ENCODE measurements around the gene UBE2D3. TPM values are rescaled to one million over a fixed set of nuclear protein-coding genes. Genes with fewer than 3 reads are reported as not detected.

The UBE2D3 gene
- polyA plus RNA-seq, 1 donor from 2014 or later: 373 TPM

DNA sequence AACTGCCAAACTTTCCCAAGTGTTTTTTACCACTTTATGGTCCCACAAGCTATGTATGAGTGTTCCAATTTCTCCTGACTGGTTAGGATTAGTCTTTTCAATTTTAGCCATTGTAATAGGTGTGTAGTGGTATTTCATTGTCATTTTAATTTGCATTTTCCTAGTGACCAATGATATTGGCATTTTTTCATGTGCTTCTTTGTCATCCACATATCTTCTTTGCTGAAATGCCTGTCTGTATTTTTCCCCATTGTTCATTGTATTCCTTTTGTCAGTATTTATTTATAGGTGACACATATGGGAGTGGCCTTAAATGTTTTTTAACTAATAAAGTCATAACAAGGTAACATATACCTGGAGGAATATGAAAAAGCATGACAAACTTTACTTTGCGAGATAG lies 9.2 kb upstream of the UBE2D3 start:
- Histone ChIP-seq H3K36me3 (ENCODE audit: insufficient read depth, low read length) (no peaks in the 10 kb centered on the region), H3K4me2 (ENCODE audit: low read length) (no peak overlapping the region), H2AFZ (ENCODE audit: low read depth, low read length) (no peak overlapping the region), H3F3A (ENCODE audit: insufficient read depth, low read length, poor library complexity, severe bottlenecking) (no peaks in the 10 kb centered on the region), H3K79me2 (replicated peaks; ENCODE audit: insufficient read depth, low read length) (no peaks in the 10 kb centered on the region), H3K9me2 (ENCODE audit: insufficient read depth, low read length) (no peaks in the 10 kb centered on the region), H3K27ac (ENCODE audit: low read length) (no peak overlapping the region), H3K9me3 (ENCODE audit: low read length) (no peaks in the 10 kb centered on the region), H4K20me1 (ENCODE audit: insufficient read depth) (no peaks in the 10 kb centered on the region), H3K27me3 (ENCODE audit: insufficient read depth, low read depth, low read length) (no peaks in the 10 kb centered on the region), H3K9ac (ENCODE audit: low read length) (no peak overlapping the region), H3K4me3 (ENCODE audit: low read length) (no peak overlapping the region)
- TF ChIP-seq RAD21 (conservative IDR thresholded peaks at IDR 0.05) (no peak), EP300 (conservative IDR thresholded peaks at IDR 0.05; ENCODE audit: poor library complexity, severe bottlenecking) (no peak), POLR2AphosphoS5 (IDR thresholded peaks at IDR 0.05) (no peak), EZH2 (IDR thresholded peaks at IDR 0.05; ENCODE audit: borderline replicate concordance, insufficient read depth, low read length, poor library complexity, severe bottlenecking) (no peak), SMC3 (conservative IDR thresholded peaks at IDR 0.05; ENCODE audit: poor library complexity) (no peak), MXI1 (conservative IDR thresholded peaks at IDR 0.05; ENCODE audit: poor library complexity, severe bottlenecking) (no peak), TAF1 (IDR thresholded peaks at IDR 0.05; ENCODE audit: low read depth) (no peak)
- TF ChIP-seq, protein P1, sequence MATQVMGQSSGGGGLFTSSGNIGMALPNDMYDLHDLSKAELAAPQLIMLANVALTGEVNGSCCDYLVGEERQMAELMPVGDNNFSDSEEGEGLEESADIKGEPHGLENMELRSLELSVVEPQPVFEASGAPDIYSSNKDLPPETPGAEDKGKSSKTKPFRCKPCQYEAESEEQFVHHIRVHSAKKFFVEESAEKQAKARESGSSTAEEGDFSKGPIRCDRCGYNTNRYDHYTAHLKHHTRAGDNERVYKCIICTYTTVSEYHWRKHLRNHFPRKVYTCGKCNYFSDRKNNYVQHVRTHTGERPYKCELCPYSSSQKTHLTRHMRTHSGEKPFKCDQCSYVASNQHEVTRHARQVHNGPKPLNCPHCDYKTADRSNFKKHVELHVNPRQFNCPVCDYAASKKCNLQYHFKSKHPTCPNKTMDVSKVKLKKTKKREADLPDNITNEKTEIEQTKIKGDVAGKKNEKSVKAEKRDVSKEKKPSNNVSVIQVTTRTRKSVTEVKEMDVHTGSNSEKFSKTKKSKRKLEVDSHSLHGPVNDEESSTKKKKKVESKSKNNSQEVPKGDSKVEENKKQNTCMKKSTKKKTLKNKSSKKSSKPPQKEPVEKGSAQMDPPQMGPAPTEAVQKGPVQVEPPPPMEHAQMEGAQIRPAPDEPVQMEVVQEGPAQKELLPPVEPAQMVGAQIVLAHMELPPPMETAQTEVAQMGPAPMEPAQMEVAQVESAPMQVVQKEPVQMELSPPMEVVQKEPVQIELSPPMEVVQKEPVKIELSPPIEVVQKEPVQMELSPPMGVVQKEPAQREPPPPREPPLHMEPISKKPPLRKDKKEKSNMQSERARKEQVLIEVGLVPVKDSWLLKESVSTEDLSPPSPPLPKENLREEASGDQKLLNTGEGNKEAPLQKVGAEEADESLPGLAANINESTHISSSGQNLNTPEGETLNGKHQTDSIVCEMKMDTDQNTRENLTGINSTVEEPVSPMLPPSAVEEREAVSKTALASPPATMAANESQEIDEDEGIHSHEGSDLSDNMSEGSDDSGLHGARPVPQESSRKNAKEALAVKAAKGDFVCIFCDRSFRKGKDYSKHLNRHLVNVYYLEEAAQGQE (IDR thresholded peaks at IDR 0.05; ENCODE audit: borderline replicate concordance): no peak
- TF ChIP-seq, protein P2, sequence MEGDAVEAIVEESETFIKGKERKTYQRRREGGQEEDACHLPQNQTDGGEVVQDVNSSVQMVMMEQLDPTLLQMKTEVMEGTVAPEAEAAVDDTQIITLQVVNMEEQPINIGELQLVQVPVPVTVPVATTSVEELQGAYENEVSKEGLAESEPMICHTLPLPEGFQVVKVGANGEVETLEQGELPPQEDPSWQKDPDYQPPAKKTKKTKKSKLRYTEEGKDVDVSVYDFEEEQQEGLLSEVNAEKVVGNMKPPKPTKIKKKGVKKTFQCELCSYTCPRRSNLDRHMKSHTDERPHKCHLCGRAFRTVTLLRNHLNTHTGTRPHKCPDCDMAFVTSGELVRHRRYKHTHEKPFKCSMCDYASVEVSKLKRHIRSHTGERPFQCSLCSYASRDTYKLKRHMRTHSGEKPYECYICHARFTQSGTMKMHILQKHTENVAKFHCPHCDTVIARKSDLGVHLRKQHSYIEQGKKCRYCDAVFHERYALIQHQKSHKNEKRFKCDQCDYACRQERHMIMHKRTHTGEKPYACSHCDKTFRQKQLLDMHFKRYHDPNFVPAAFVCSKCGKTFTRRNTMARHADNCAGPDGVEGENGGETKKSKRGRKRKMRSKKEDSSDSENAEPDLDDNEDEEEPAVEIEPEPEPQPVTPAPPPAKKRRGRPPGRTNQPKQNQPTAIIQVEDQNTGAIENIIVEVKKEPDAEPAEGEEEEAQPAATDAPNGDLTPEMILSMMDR (IDR thresholded peaks at IDR 0.05; ENCODE audit: poor library complexity, severe bottlenecking): no peak

DNA sequence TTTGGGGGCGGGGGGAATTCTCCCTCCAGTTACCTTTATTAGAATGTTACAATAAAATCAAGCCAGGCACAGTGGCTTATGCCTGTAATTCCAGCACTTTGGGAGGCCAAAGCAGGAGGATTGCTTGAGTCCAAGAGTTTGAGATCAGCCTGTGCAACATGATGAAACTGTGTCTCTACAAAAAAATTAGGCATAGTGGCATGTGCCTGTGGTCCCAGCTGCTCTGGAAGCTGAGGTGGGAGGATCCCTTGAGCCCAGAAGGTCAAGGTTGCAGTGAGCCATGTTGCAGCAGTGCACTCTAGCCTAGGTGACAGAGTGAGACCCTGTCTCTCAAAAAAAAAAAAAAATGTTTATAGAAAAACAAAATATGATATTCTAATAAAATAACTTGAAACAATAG lies 5.3 kb upstream of the UBE2D3 start:
- Histone ChIP-seq H3K4me2 (ENCODE audit: low read length) (no peak overlapping the region), H3K27me3 (ENCODE audit: insufficient read depth, low read depth, low read length) (no peaks in the 10 kb centered on the region), H3K4me3 (ENCODE audit: low read length) (no peak overlapping the region), H3K27ac (ENCODE audit: low read length) (no peak overlapping the region), H3K79me2 (replicated peaks; ENCODE audit: insufficient read depth, low read length) (peaks cover 19% of the 10 kb centered on the region), H3K9me3 (ENCODE audit: low read length) (no peaks in the 10 kb centered on the region), H3K9me2 (ENCODE audit: insufficient read depth, low read length) (no peaks in the 10 kb centered on the region), H3F3A (ENCODE audit: insufficient read depth, low read length, poor library complexity, severe bottlenecking) (peaks cover 4% of the 10 kb centered on the region), H4K20me1 (ENCODE audit: insufficient read depth) (no peaks in the 10 kb centered on the region), H3K9ac (ENCODE audit: low read length) (no peak overlapping the region), H3K36me3 (ENCODE audit: insufficient read depth, low read length) (no peaks in the 10 kb centered on the region), H2AFZ (ENCODE audit: low read depth, low read length) (no peak overlapping the region)
- TF ChIP-seq MXI1 (conservative IDR thresholded peaks at IDR 0.05; ENCODE audit: poor library complexity, severe bottlenecking) (no peak), TAF1 (IDR thresholded peaks at IDR 0.05; ENCODE audit: low read depth) (no peak)
- TF ChIP-seq, protein P1 (IDR thresholded peaks at IDR 0.05; ENCODE audit: borderline replicate concordance): no peak
- TF ChIP-seq, protein P2 (IDR thresholded peaks at IDR 0.05; ENCODE audit: poor library complexity, severe bottlenecking): no peak

Data from neural cell (in vitro differentiated cells).